Endothelial cell of umbilical vein (primary cell): ENCODE measurements around the gene ECM2. TPM values are rescaled to one million over a fixed set of nuclear protein-coding genes. Genes with fewer than 3 reads are reported as not detected.

Source experiments
- BruUV-seq: library from RNA; stranded (reverse); fragments of 400-500 nt; replicated peaks from 2 replicates; lab custom pipeline; 2021; lab: Mats Ljungman, UMichigan
- CTCF ChIA-PET: fragments of 300-600, 350-600 bp; sonication (Branson Sonifier 250); formaldehyde crosslinking; loops from one replicate; lab custom pipeline; 2021; ENCODE audit warnings: antibody characterized with exemption, inconsistent platforms; lab: Charles Lee
- POLR2A ChIA-PET: fragments of 300-600, 350-600 bp; sonication (Branson Sonifier 250); formaldehyde crosslinking; loops from one replicate; lab custom pipeline; 2021; ENCODE audit warnings: antibody characterized with exemption, inconsistent platforms; lab: Charles Lee
- DNase-seq: peaks from one replicate; pipeline ENCODE4 v3.0.0-alpha.2; 2011; ENCODE audit warnings: low read depth, low spot score
- FAIRE-seq: peaks from 2 replicates; lab custom pipeline; 2011; peaks lifted over from hg19 to GRCh38; lab: Jason Lieb, UNC
- H2AFZ ChIP-seq: 2 replicates; pipeline ENCODE4 v1.6.0; 2012; ENCODE audit warnings: low read depth, low read length, control low read depth, inconsistent platforms
- H3K27ac ChIP-seq: 2 replicates; pipeline ENCODE4 v1.5.1; 2011; ENCODE audit warnings: low read depth, mild to moderate bottlenecking, control low read depth, low read length, moderate library complexity; ENCODE audit not compliant: insufficient read depth
- H3K27me3 ChIP-seq, 2 experiments: 2 replicates each; pipeline versions ENCODE4 v1.6.0 to v1.6.1; 2011; ENCODE audit warnings: low read length in 2 of 2, mixed read lengths in 1 of 2; ENCODE audit not compliant: control insufficient read depth in 2 of 2, insufficient read depth in 2 of 2
- H3K36me3 ChIP-seq, 2 experiments: 2 replicates in 1 of 2; 3 replicates in 1 of 2; pipeline ENCODE4 v1.5.1; 2011; ENCODE audit warnings: low read length in 2 of 2, mild to moderate bottlenecking in 1 of 2, moderate library complexity in 1 of 2; ENCODE audit not compliant: control insufficient read depth in 2 of 2, insufficient read depth in 2 of 2; ENCODE audit errors: extremely low read depth in 1 of 2
- H3K4me1 ChIP-seq: 3 replicates; pipeline ENCODE4 v1.5.1; 2011; ENCODE audit warnings: mild to moderate bottlenecking, low read length; ENCODE audit not compliant: control insufficient read depth, insufficient read depth; ENCODE audit errors: extremely low read depth
- H3K4me2 ChIP-seq: 2 replicates; pipeline ENCODE4 v1.6.1; 2011; ENCODE audit warnings: low read length, control low read depth, mixed read lengths; ENCODE audit not compliant: insufficient read depth
- H3K4me3 ChIP-seq, 3 experiments: fragments of 200-600 bp in 1 of 3; sonication (generic), shearing (Covaris generic) in 1 of 3; replicated peaks in 1 of 3; 2 replicates each; pipeline ENCODE4 v1.5.1; 2011 to 2016; ENCODE audit warnings: control low read depth in 3 of 3, low read length in 3 of 3, mild to moderate bottlenecking in 2 of 3, inconsistent platforms in 1 of 3, low read depth in 1 of 3, moderate library complexity in 1 of 3; ENCODE audit not compliant: insufficient read depth in 1 of 3
- H3K79me2 ChIP-seq: 2 replicates; pipeline ENCODE4 v1.6.0; 2012; ENCODE audit warnings: low read length, inconsistent platforms; ENCODE audit not compliant: control insufficient read depth, insufficient read depth
- H3K9ac ChIP-seq: replicated peaks from 2 replicates; pipeline ENCODE3; 2011; ENCODE audit warnings: low read length, control low read depth; ENCODE audit not compliant: insufficient read depth; ENCODE audit errors: extremely low read depth
- H3K9me1 ChIP-seq: replicated peaks from 3 replicates; pipeline ENCODE4 v1.6.0; 2011; ENCODE audit warnings: mild to moderate bottlenecking, low read length; ENCODE audit not compliant: control insufficient read depth, insufficient read depth; ENCODE audit errors: extremely low read depth
- H3K9me3 ChIP-seq: replicated peaks from 2 replicates; pipeline ENCODE4 v1.5.1; 2012; ENCODE audit warnings: low read length, inconsistent platforms; ENCODE audit not compliant: control insufficient read depth, insufficient read depth
- H4K20me1 ChIP-seq: replicated peaks from 2 replicates; pipeline ENCODE3; 2011; ENCODE audit warnings: mild to moderate bottlenecking, low read length; ENCODE audit not compliant: control insufficient read depth, insufficient read depth; ENCODE audit errors: extremely low read depth
- EZH2 ChIP-seq: IDR thresholded peaks from 2 replicates; pipeline ENCODE4 v1.6.1; 2012; ENCODE audit warnings: borderline replicate concordance, low read depth, mild to moderate bottlenecking, moderate library complexity, low read length, inconsistent platforms; ENCODE audit not compliant: severe bottlenecking
- FOS ChIP-seq: IDR thresholded peaks from 2 replicates; pipeline ENCODE4 v1.6.1; 2011; ENCODE audit warnings: mild to moderate bottlenecking, low read length, moderate library complexity, borderline replicate concordance; ENCODE audit not compliant: insufficient read depth
- GATA2 ChIP-seq: IDR thresholded peaks from 2 replicates; pipeline ENCODE4 v1.7.0; 2011; ENCODE audit warnings: low read depth, mild to moderate bottlenecking, moderate library complexity, mixed read lengths, low read length; ENCODE audit not compliant: insufficient read length, insufficient read depth
- JUN ChIP-seq: IDR thresholded peaks from 2 replicates; pipeline ENCODE4 v1.6.1; 2011; ENCODE audit warnings: borderline replicate concordance, low read depth; ENCODE audit not compliant: insufficient read length, insufficient read depth
- MYC ChIP-seq: IDR thresholded peaks from one replicate; pipeline ENCODE4 v1.6.1; 2011; ENCODE audit warnings: mild to moderate bottlenecking, low read depth, low read length
- POLR2A ChIP-seq: IDR thresholded peaks from 2 replicates; pipeline ENCODE4 v1.6.1; 2012; ENCODE audit warnings: low read depth, mild to moderate bottlenecking, control low read depth, low read length
- POLR2AphosphoS5 ChIP-seq: IDR thresholded peaks from 2 replicates; pipeline ENCODE4 v1.6.1; 2012; ENCODE audit warnings: low read depth, mild to moderate bottlenecking, control low read depth, low read length, moderate library complexity; ENCODE audit not compliant: insufficient read depth
- dilution Hi-C: fragments of 300-500 bp; cut with MboI; formaldehyde crosslinking; loops from one replicate; pipeline ENCODE4 v1.15.0; 2019; ENCODE audit warnings: low sequenced_read_pairs; ENCODE audit not compliant: extremely low pct_ligation_motif_present
- intact Hi-C: fragments of 100-400 bp; cut with micrococcal nuclease; formaldehyde crosslinking; loops from one replicate; pipeline ENCODE4 v1.10.0; 2022
- polyA plus RNA-seq, 4 experiments: library from polyadenylated mRNA; depleted of rRNA in 3 of 4; stranded (reverse) in 3 of 4; unstranded in 1 of 4; fragments of >200 nt; gene quantifications; 2 replicates each; pipeline versions ENCODE4 v1.2.1 to v1.2.3, GENCODE V29; 2011 to 2012; ENCODE audit warnings: missing spikeins in 1 of 4
- total RNA-seq: library from RNA; stranded (reverse); gene quantifications from 2 replicates; pipeline ENCODE4 v1.2.3, GENCODE V29; 2021
- TF ChIP-seq, protein P1 (sequence below), 2 donors: IDR thresholded peaks; 1 replicate in 1 of 2; 2 replicates in 1 of 2; pipeline ENCODE4 v1.5.1; 2011; ENCODE audit warnings: low read length in 2 of 2, mild to moderate bottlenecking in 2 of 2, moderate library complexity in 2 of 2, control low read depth in 1 of 2, inconsistent platforms in 1 of 2, low read depth in 1 of 2; ENCODE audit not compliant: insufficient read depth in 1 of 2; ENCODE audit errors: extremely low read depth in 1 of 2
- TF ChIP-seq, protein P2 (sequence below): IDR thresholded peaks from 2 replicates; pipeline ENCODE4 v1.6.1; 2011; ENCODE audit not compliant: insufficient read depth, insufficient read length

ECM2 gene
- total and polyA plus RNA-seq, 2 donors (not counting 3 experiments of a cell fraction or from before 2014, with no cell fraction given): 0.03 TPM; not detected in 1

- BruUV-seq: no TSS peak
- ChIA-PET CTCF (interaction anchor here (0.8 kb wide), 1 partner anchor 18 kb away, joined by 4 read pairs; no protein-coding TSS in a partner anchor), POLR2A (no interaction called here)
- Histone ChIP-seq H3K4me1 (no peaks in the 10 kb centered on the region), H2AFZ (no peak overlapping the region), H3K4me3 (no peak overlapping the region), H4K20me1 (no peaks in the 10 kb centered on the region), H3K36me3 (no peaks in the 10 kb centered on the region), H3K79me2 (no peaks in the 10 kb centered on the region), H3K4me2 (no peak overlapping the region), H3K9me3 (no peaks in the 10 kb centered on the region), H3K9ac (no peak overlapping the region), H3K9me1 (no peaks in the 10 kb centered on the region), H3K27me3 (no peaks in the 10 kb centered on the region), H3K27ac (no peak overlapping the region)
- no peak for TF ChIP-seq GATA2
- no peak for TF ChIP-seq POLR2A
- no peak for TF ChIP-seq EZH2
- no peak for TF ChIP-seq JUN
- TF ChIP-seq MYC: no peak
- no peak for TF ChIP-seq FOS
- TF ChIP-seq, protein P1, sequence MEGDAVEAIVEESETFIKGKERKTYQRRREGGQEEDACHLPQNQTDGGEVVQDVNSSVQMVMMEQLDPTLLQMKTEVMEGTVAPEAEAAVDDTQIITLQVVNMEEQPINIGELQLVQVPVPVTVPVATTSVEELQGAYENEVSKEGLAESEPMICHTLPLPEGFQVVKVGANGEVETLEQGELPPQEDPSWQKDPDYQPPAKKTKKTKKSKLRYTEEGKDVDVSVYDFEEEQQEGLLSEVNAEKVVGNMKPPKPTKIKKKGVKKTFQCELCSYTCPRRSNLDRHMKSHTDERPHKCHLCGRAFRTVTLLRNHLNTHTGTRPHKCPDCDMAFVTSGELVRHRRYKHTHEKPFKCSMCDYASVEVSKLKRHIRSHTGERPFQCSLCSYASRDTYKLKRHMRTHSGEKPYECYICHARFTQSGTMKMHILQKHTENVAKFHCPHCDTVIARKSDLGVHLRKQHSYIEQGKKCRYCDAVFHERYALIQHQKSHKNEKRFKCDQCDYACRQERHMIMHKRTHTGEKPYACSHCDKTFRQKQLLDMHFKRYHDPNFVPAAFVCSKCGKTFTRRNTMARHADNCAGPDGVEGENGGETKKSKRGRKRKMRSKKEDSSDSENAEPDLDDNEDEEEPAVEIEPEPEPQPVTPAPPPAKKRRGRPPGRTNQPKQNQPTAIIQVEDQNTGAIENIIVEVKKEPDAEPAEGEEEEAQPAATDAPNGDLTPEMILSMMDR (IDR thresholded peaks at IDR 0.05; ENCODE audit: extremely low read depth in 1 of 2, insufficient read depth in 1 of 2, low read depth in 1 of 2, low read length in 2 of 2): no peak
- TF ChIP-seq, protein P2, sequence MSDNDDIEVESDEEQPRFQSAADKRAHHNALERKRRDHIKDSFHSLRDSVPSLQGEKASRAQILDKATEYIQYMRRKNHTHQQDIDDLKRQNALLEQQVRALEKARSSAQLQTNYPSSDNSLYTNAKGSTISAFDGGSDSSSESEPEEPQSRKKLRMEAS: no peak
- TF ChIP-seq POLR2AphosphoS5: no peak
- FAIRE-seq (no peak), DNase-seq (no peak)
- intact Hi-C loops: no loop called here
- dilution Hi-C loops: no loop called here
Measured at GRCh38 chr9:92545002-92545510, 9.3 kb upstream of the ECM2 start.
